A549 (cell line): ENCODE measurements around the gene PXDC1.

Source experiments
- EHF ChIP-seq: fragments of 250-450 bp; sonication (Bioruptor Pico); IDR thresholded peaks from 2 replicates; pipeline ENCODE4 v1.5.0; 2020; ENCODE audit warnings: mild to moderate bottlenecking
- MAZ ChIP-seq: fragments of 150-350 bp; IDR thresholded peaks from 2 replicates; pipeline ENCODE4 v1.6.1; 2014; ENCODE audit warnings: antibody characterized with exemption, low read depth, low read length, borderline replicate concordance
- MYC ChIP-seq: IDR thresholded peaks from 2 replicates; pipeline ENCODE4 v1.6.1; 2012; ENCODE audit warnings: mild to moderate bottlenecking, inconsistent platforms, low read length, improper control_type of control experiment, borderline replicate concordance
- POLR2A ChIP-seq: IDR thresholded peaks from 2 replicates; pipeline ENCODE4 v1.6.1; 2012; ENCODE audit warnings: mild to moderate bottlenecking, low read length
- RAD21 ChIP-seq, 2 experiments: fragments of >200 bp in 1 of 2; sonication (Bioruptor Twin) in 1 of 2; formaldehyde crosslinking in 1 of 2; IDR thresholded peaks in 1 of 2; conservative IDR thresholded peaks in 1 of 2; 2 replicates in 1 of 2; 3 replicates in 1 of 2; pipeline ENCODE4 v1.6.1; 2012 to 2018; ENCODE audit warnings: inconsistent platforms in 1 of 2
- USF2 ChIP-seq: fragments of 450-650 bp; IDR thresholded peaks from 2 replicates; pipeline ENCODE4 v1.6.1; 2014; ENCODE audit warnings: antibody characterized with exemption
- TF ChIP-seq, protein P1 (sequence below): fragments of >200 bp; sonication (Bioruptor Twin); formaldehyde crosslinking; IDR thresholded peaks from 3 replicates; pipeline ENCODE4 v1.5.1; 2016

DNA sequence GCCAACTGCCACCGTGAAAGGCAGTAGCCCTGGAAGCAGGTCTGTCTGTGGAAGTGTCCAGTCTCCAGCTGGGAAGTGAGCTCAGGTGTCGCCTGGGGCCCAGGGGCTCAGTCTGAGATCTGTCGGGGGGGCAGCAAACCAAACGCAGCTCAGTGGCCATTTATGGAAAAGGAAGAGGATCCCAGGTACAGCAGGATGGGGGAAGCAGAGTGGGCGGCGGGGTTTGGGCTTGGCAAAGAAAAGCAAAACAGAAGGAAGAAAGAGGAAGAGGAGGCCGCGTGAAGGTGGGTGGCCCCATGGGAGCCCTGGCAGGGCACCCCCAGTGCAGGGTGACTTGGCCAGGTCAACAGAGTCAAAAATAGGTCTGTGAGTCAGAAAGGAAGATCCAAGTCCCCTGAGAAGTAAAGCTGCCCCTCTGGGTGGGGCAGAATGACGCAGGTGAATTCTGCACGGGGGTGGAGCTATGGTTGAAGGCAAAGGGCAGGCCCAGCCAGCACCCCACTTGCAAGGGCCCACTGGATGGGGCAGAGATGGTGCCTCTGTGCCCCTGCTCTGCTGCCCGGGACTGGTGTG, 5.3 kb downstream of the PXDC1 start:
- TF ChIP-seq MAZ, result no peak
- no peak for TF ChIP-seq POLR2A
- TF ChIP-seq RAD21 (conservative IDR thresholded peaks at IDR 0.05 in 1 of 2, IDR thresholded peaks at IDR 0.05 in 1 of 2), result no peak
- no peak for TF ChIP-seq USF2
- TF ChIP-seq EHF (CRISPR knock-in tag), result no peak
- TF ChIP-seq, protein P1, sequence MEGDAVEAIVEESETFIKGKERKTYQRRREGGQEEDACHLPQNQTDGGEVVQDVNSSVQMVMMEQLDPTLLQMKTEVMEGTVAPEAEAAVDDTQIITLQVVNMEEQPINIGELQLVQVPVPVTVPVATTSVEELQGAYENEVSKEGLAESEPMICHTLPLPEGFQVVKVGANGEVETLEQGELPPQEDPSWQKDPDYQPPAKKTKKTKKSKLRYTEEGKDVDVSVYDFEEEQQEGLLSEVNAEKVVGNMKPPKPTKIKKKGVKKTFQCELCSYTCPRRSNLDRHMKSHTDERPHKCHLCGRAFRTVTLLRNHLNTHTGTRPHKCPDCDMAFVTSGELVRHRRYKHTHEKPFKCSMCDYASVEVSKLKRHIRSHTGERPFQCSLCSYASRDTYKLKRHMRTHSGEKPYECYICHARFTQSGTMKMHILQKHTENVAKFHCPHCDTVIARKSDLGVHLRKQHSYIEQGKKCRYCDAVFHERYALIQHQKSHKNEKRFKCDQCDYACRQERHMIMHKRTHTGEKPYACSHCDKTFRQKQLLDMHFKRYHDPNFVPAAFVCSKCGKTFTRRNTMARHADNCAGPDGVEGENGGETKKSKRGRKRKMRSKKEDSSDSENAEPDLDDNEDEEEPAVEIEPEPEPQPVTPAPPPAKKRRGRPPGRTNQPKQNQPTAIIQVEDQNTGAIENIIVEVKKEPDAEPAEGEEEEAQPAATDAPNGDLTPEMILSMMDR, result no peak
- no peak for TF ChIP-seq MYC
